Stimulated activated CD4-positive, alpha-beta T cell treated with anti-CD3 and anti-CD28 coated beads, Interleukin-2, amount 100 ng/mL, for 4 hours (primary cell): ENCODE measurements around the gene RAB3B.
"Not testable (repeated sequence)": the region's sequence is repeated elsewhere in the genome, so short reads cannot be mapped to it uniquely, and the experiment has no call there.

ENCODE experiments used
- DNase-seq: peaks from one replicate; pipeline ENCODE4 v3.0.0-alpha.2; 2020; ENCODE audit warnings: low read depth

RAB3B gene

GRCh38 chr1:51988254-51988653, 2.2 kb downstream of the RAB3B start:
- DNase-seq: no peak

GRCh38 chr1:51986718-51987117, 3.8 kb downstream of the RAB3B start:
- no peak for DNase-seq

GRCh38 chr1:51982161-51982560, 8.3 kb downstream of the RAB3B start:
- DNase-seq: no peak

- DNase-seq: no peak
Measured at GRCh38 chr1:51981555-51981954, 8.9 kb downstream of the RAB3B start.

- no peak for DNase-seq
Measured at GRCh38 chr1:51978099-51978498, 12.4 kb downstream of the RAB3B start.

- no peak for DNase-seq
Measured at GRCh38 chr1:51976846-51977602, 13.5 kb downstream of the RAB3B start.

GRCh38 chr1:51973587-51974474, 16.7 kb downstream of the RAB3B start:
- DNase-seq: no peak

- no peak for DNase-seq
Measured at GRCh38 chr1:51969038-51969705, 21.3 kb downstream of the RAB3B start.

- no peak for DNase-seq
Measured at GRCh38 chr1:51968632-51969031, 21.9 kb downstream of the RAB3B start.

GRCh38 chr1:51967213-51967791, 23.2 kb downstream of the RAB3B start:
- DNase-seq: not testable (repeated sequence)

- no peak for DNase-seq
Measured at GRCh38 chr1:51966559-51966958, 23.9 kb downstream of the RAB3B start.

- no peak for DNase-seq
Measured at GRCh38 chr1:51964309-51964696, 26.2 kb downstream of the RAB3B start.

- no peak for DNase-seq
Measured at GRCh38 chr1:51963592-51964308, 26.8 kb downstream of the RAB3B start.

GRCh38 chr1:51962486-51963356, 27.8 kb downstream of the RAB3B start:
- no peak for DNase-seq

GRCh38 chr1:51961954-51962353, 28.5 kb downstream of the RAB3B start:
- no peak for DNase-seq

- no peak for DNase-seq
Measured at GRCh38 chr1:51961231-51961630, 29.3 kb downstream of the RAB3B start.

- no peak for DNase-seq
Measured at GRCh38 chr1:51960262-51960661, 30.2 kb downstream of the RAB3B start.

- no peak for DNase-seq
Measured at GRCh38 chr1:51958824-51959223, 31.7 kb downstream of the RAB3B start.

GRCh38 chr1:51957618-51958017, 32.9 kb downstream of the RAB3B start:
- no peak for DNase-seq
